Activated CD8-positive, alpha-beta T cell treated with anti-CD3 and anti-CD28 coated beads, Interleukin-2, amount 10 ng/mL, durations not matched to agents 7 days and 5 days (primary cell): ENCODE results near the gene ZNF507. TPM values are rescaled to one million over a fixed set of nuclear protein-coding genes. Genes with fewer than 3 reads are reported as not detected.

ENCODE experiments used
- ATAC-seq: fragments of 150-1000 bp; cut with Tn5 transposase; one replicate; pipeline ENCODE4 v1.10.0; 2021; ENCODE audit warnings: moderate library complexity
- CTCF ChIA-PET: fragments of 350-600 bp; sonication (Branson Sonifier 250); formaldehyde crosslinking; loops from one replicate; lab custom pipeline; 2021; ENCODE audit warnings: antibody characterized with exemption; lab: Charles Lee
- POLR2A ChIA-PET: fragments of 350-600 bp; sonication (Branson Sonifier 250); formaldehyde crosslinking; loops from one replicate; lab custom pipeline; 2021; ENCODE audit warnings: antibody characterized with exemption; lab: Charles Lee
- DNase-seq: peaks from one replicate; pipeline ENCODE4 v3.0.0-alpha.2; 2020
- H3K27ac Mint-ChIP-seq: one replicate; pipeline ENCODE4 v1.8.0; 2021; ENCODE audit warnings: mild to moderate bottlenecking, mixed read lengths
- H3K27me3 Mint-ChIP-seq: one replicate; pipeline ENCODE4 v1.8.0; 2021; ENCODE audit warnings: low read depth, mixed read lengths
- H3K36me3 Mint-ChIP-seq: one replicate; pipeline ENCODE4 v1.8.0; 2021; ENCODE audit warnings: low read depth, mixed read lengths
- H3K4me1 Mint-ChIP-seq: one replicate; pipeline ENCODE4 v1.8.0; 2021; ENCODE audit warnings: low read depth, mixed read lengths
- H3K4me3 Mint-ChIP-seq: one replicate; pipeline ENCODE4 v1.8.0; 2021; ENCODE audit warnings: mild to moderate bottlenecking, mixed read lengths
- H3K9me3 Mint-ChIP-seq: one replicate; pipeline ENCODE4 v1.8.0; 2022; ENCODE audit warnings: mixed read lengths; ENCODE audit not compliant: insufficient read depth
- total RNA-seq, 2 experiments: library from RNA; stranded (reverse); gene quantifications; one replicate each; pipeline ENCODE4 v1.2.3, GENCODE V29; 2021

The ZNF507 gene
- total RNA-seq, 2 experiments from 2014 or later = 25.8 to 28.0 TPM

DNA sequence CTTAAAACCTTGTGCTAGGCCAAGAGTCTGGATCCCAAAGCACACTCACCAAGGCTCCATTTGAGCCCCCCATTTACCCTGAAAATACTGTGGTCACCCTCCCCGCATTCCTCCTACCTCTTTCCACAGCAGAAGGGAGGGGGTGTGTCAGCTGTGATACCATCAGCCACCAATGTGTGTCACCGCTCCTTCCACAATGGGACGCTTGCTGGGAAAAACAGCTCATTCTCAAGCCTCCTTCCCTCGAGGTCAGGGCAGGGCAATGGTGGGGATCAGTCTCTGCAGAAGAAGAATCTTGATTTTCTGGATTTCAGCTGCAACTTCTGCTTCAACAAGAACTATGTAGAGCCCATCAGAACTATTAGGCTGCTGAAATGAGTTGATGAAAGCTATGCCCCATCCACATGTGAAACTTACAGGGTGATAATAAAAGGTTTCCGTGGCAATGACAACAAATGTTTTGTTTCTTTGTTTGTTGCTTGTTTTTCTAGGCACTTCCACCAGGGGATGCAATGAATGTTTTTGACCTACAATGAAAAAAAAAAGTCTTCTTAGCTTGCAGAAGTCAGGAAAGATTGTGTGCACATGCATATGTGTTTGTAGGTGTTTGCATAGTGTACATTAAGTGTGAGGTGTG, 26.4 kb upstream of the ZNF507 start:
- H3K27ac Mint-ChIP-seq = no peak overlapping the region
- CTCF ChIA-PET = interaction anchor here (0.6 to 1.5 kb wide), 3 partner anchors 21 to 155 kb away, joined by 3 to 7 read pairs (median 3); no protein-coding TSS in a partner anchor

GRCh38 chr19:32322541-32322940, 22.9 kb upstream of the ZNF507 start:
- no peaks in the 10 kb centered on the region for H3K9me3 Mint-ChIP-seq
- CTCF ChIA-PET = no interaction called here
- no peak for ATAC-seq
- no peak for DNase-seq
- no peaks in the 10 kb centered on the region for H3K4me1 Mint-ChIP-seq
- H3K27ac Mint-ChIP-seq = no peak overlapping the region
- POLR2A ChIA-PET = no interaction called here
- no peak overlapping the region for H3K4me3 Mint-ChIP-seq
- peaks cover 6% of the 10 kb centered on the region for H3K27me3 Mint-ChIP-seq
- no peaks in the 10 kb centered on the region for H3K36me3 Mint-ChIP-seq

More for the DNA sequence above, 26.4 kb upstream of the ZNF507 start:
- no peaks in the 10 kb centered on the region for H3K36me3 Mint-ChIP-seq
- POLR2A ChIA-PET = no interaction called here
- H3K9me3 Mint-ChIP-seq = no peaks in the 10 kb centered on the region
- peaks cover 3% of the 10 kb centered on the region for H3K27me3 Mint-ChIP-seq
- no peak overlapping the region for H3K4me3 Mint-ChIP-seq
- no peak for ATAC-seq
- H3K4me1 Mint-ChIP-seq = no peaks in the 10 kb centered on the region
- peak; percentile 22 for DNase-seq

DNA sequence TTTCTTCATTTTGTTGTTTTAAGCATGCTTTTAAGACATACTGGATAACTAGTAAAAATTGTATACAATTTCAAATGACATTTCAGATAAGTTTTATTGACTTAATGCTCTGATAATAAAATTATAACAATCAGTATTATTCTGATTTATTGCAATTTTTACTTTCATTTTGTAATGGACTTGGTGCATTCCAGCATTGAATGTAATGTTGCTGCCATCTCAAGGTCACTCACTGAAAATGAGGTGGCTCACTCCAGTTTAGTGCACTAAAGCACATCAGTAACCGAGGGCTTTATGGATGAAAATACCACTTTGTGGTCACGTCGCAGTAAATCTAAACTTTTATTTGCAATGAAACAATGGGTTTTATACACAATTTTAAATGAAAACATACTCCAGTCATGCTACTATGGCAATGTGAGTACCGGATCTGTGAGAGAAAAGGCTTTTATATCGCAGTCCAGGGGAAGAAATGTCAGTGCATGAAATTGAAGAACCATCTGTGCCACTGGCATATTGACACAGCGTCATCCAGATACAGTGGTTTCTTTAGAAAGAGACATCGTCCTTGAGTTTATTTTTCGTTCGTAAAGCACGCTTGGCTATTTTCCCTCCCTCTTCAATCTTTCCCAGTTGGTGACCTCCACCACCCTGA, 20.7 kb upstream of the ZNF507 start:
- Mint-ChIP-seq H3K4me3 (no peak overlapping the region), H3K36me3 (no peaks in the 10 kb centered on the region), H3K9me3 (no peaks in the 10 kb centered on the region), H3K27ac (no peak overlapping the region), H3K27me3 (peaks cover 6% of the 10 kb centered on the region), H3K4me1 (no peaks in the 10 kb centered on the region)
- DNase-seq (no peak), ATAC-seq (no peak)
- POLR2A ChIA-PET = no interaction called here
- CTCF ChIA-PET = no interaction called here

DNA sequence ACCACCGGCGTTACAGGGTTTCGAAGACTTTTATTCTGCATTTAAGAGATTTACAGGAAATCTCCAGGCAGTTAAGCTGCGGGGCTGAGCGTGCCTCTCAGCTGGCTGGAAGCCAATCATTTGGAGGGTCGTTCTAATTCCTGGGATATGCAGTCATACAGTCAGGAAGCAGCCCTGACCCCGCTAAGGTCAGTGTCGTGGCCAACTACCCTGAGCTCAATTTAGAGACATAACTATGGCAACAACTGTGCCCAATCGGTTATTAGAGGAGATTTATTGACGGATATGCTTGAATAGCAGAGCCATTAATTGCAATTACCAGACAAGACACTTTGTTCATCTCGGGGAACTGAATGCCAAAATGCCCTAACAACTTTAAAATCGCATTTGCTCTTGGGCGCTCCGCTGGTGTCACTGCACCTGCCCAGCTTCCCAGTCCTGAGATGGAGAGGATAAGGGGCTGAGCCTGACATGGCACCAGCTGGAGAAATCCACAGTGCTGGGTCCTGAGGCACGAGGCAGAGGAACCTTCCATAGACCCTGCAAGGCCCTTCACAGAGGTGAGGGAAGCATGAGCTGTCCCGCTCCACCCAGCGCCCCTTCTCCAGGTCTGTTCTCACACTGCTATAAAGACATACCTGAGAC, 15.1 kb upstream of the ZNF507 start:
- DNase-seq = no peak
- H3K9me3 Mint-ChIP-seq = no peaks in the 10 kb centered on the region
- ChIA-PET POLR2A (no interaction called here), CTCF (interaction anchor here (1.8 kb wide), 1 partner anchor 9 kb away, joined by 6 read pairs; no protein-coding TSS in a partner anchor)
- H3K4me1 Mint-ChIP-seq = no peaks in the 10 kb centered on the region
- no peaks in the 10 kb centered on the region for H3K27me3 Mint-ChIP-seq
- no peak for ATAC-seq
- no peak overlapping the region for H3K4me3 Mint-ChIP-seq
- no peaks in the 10 kb centered on the region for H3K36me3 Mint-ChIP-seq
- no peak overlapping the region for H3K27ac Mint-ChIP-seq

DNA sequence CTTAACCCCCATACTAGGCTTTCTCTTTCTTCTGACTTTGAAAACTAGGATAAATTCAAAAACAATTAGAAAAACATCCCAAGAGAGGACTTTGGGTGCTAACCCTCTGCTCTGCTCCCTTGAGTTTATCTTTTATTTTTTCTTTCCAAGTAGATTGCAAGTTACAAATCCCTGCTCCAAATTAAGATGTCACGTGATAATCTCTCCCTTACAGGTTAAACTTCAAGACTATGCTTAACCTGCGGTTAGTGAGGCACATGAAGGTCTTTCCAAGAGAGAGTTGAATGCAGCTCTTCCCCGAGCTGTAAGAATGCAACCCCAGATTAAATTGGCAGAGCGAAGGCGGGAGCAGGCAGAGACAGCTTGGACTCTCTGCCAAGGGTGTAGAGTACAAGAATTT, 12.2 kb upstream of the ZNF507 start:
- no peak overlapping the region for H3K4me3 Mint-ChIP-seq
- no peaks in the 10 kb centered on the region for H3K36me3 Mint-ChIP-seq
- ATAC-seq = no peak
- H3K4me1 Mint-ChIP-seq = no peaks in the 10 kb centered on the region
- CTCF ChIA-PET = no interaction called here
- POLR2A ChIA-PET = no interaction called here
- H3K27me3 Mint-ChIP-seq = no peaks in the 10 kb centered on the region
- no peak overlapping the region for H3K27ac Mint-ChIP-seq
- no peak for DNase-seq
- H3K9me3 Mint-ChIP-seq = no peaks in the 10 kb centered on the region

DNA sequence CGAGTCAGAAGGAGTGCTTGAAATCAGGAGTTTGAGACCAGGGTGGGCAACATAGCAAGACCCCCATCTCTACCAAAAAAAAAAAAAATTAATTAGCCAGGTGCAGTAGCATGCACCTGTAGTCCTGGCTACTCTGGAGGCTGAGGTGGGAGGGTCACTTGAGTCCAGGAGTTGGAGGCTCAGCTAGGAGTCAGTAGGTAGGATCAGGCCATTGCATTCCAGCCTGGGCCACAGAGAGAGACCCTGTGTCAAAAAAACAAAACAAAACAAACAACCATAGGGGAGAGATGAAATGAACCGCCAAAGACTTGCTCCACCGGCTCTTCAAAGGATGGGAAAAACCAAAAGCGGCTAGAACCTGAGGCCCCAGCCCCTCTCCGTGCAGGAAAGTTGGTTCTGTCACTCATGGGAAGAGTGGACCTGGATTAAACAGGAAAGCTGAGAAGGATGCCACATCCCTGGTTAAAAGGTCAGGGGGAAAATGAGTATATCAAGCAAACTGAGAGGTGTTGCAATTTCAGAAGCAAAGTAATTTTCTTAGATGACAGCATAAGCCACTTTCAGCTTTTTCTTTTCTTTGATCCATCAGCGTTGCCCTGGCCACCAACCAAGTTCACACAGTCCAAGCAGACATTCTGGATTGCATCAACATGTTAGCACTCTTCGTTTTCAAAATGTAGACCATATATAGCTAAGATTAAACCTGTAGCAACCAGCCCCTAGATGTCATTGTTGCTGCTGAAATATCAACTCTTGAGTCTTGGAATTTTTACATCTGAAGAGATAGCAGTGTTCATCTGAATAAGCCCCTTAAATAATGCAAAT, 8.9 kb upstream of the ZNF507 start:
- DNase-seq = no peak
- no peak for ATAC-seq
- H3K4me3 Mint-ChIP-seq = no peak overlapping the region
- H3K27ac Mint-ChIP-seq = no peak overlapping the region
- ChIA-PET CTCF (no interaction called here), POLR2A (no interaction called here)
- H3K4me1 Mint-ChIP-seq = no peaks in the 10 kb centered on the region
- no peaks in the 10 kb centered on the region for H3K27me3 Mint-ChIP-seq
- H3K9me3 Mint-ChIP-seq = no peaks in the 10 kb centered on the region
- H3K36me3 Mint-ChIP-seq = no peaks in the 10 kb centered on the region

GRCh38 chr19:32337084-32337808, 8.2 kb upstream of the ZNF507 start:
- no peaks in the 10 kb centered on the region for H3K4me1 Mint-ChIP-seq
- DNase-seq (no peak), ATAC-seq (no peak)
- no peaks in the 10 kb centered on the region for H3K27me3 Mint-ChIP-seq
- CTCF ChIA-PET = interaction anchor here (1.1 kb wide), 1 partner anchor 232 kb away, joined by 3 read pairs; no protein-coding TSS in a partner anchor
- H3K36me3 Mint-ChIP-seq = no peaks in the 10 kb centered on the region
- no peak overlapping the region for H3K4me3 Mint-ChIP-seq
- H3K9me3 Mint-ChIP-seq = no peaks in the 10 kb centered on the region
- POLR2A ChIA-PET = no interaction called here
- H3K27ac Mint-ChIP-seq = no peak overlapping the region

GRCh38 chr19:32339423-32339822, 6.0 kb upstream of the ZNF507 start:
- no peak for ATAC-seq
- H3K9me3 Mint-ChIP-seq = no peaks in the 10 kb centered on the region
- H3K27me3 Mint-ChIP-seq = peaks cover 5% of the 10 kb centered on the region
- H3K4me1 Mint-ChIP-seq = no peaks in the 10 kb centered on the region
- H3K27ac Mint-ChIP-seq = no peak overlapping the region
- POLR2A ChIA-PET = no interaction called here
- CTCF ChIA-PET = interaction anchor here (1.1 to 2.0 kb wide), 3 partner anchors 9 to 230 kb away, joined by 5 to 7 read pairs (median 6); no protein-coding TSS in a partner anchor
- H3K36me3 Mint-ChIP-seq = no peaks in the 10 kb centered on the region
- DNase-seq = no peak
- no peak overlapping the region for H3K4me3 Mint-ChIP-seq

GRCh38 chr19:32339988-32340874, 5.2 kb upstream of the ZNF507 start:
- no peak overlapping the region for H3K4me3 Mint-ChIP-seq
- POLR2A ChIA-PET = no interaction called here
- peaks cover 3% of the 10 kb centered on the region for H3K4me1 Mint-ChIP-seq

GRCh38 chr19:32342695-32343094, 2.7 kb upstream of the ZNF507 start:
- POLR2A ChIA-PET = no interaction called here
- ATAC-seq (no peak), DNase-seq (no peak)
- H3K9me3 Mint-ChIP-seq = peaks cover 3% of the 10 kb centered on the region
- H3K4me1 Mint-ChIP-seq = peaks cover 13% of the 10 kb centered on the region
- H3K36me3 Mint-ChIP-seq = peaks cover 9% of the 10 kb centered on the region
- CTCF ChIA-PET = no interaction called here
- H3K27ac Mint-ChIP-seq = no peak overlapping the region
- no peak overlapping the region for H3K4me3 Mint-ChIP-seq
- peaks cover 5% of the 10 kb centered on the region for H3K27me3 Mint-ChIP-seq

More at GRCh38 chr19:32339988-32340874, 5.2 kb upstream of the ZNF507 start:
- DNase-seq = peak; percentile 63
- ATAC-seq = peak; percentile 84
- CTCF ChIA-PET = interaction anchor here (0.8 to 2.0 kb wide), 5 partner anchors 10 to 229 kb away, joined by 3 to 8 read pairs (median 6); no protein-coding TSS in a partner anchor
- Mint-ChIP-seq H3K9me3 (peaks cover 3% of the 10 kb centered on the region), H3K36me3 (no peaks in the 10 kb centered on the region), H3K27me3 (peaks cover 5% of the 10 kb centered on the region), H3K27ac (no peak overlapping the region)
